NCI-H187 (cell line): ENCODE results near the gene TWNK.
"Not testable (repeated sequence)": the region's sequence is repeated elsewhere in the genome, so short reads cannot be mapped to it uniquely, and the experiment has no call there.

Experiments used
- DNase-seq, 2 experiments: peaks; one replicate each; lab custom pipeline; 2025; lab: John Stamatoyannopoulos, UW

TWNK gene

DNA sequence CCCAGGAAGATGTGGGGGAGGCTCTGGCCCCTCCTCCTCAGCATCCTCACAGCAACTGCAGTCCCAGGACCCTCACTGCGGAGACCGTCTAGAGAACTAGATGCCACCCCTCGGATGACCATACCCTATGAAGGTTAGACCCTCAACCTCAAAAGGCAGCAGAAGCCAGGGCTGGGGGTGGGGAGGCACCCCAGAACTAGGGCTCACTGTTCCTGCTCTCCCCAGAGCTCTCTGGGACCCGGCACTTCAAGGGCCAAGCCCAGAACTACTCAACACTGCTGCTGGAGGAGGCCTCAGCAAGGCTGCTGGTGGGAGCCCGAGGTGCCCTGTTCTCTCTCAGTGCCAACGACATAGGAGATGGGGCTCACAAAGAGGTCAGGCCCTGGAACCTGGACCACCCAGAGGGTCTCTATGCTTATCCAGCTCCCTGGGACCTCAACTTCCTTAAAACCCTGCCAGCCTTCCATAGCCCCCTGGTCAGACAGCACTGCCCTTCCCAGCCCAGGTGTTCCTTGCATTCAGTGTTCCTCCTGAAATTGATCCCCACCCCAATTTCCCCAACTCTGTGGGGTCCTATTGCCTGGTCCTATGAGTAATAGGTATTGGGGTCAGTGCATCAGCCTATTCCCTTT lies 14.3 kb upstream of the TWNK start:
- no peak for DNase-seq

DNA sequence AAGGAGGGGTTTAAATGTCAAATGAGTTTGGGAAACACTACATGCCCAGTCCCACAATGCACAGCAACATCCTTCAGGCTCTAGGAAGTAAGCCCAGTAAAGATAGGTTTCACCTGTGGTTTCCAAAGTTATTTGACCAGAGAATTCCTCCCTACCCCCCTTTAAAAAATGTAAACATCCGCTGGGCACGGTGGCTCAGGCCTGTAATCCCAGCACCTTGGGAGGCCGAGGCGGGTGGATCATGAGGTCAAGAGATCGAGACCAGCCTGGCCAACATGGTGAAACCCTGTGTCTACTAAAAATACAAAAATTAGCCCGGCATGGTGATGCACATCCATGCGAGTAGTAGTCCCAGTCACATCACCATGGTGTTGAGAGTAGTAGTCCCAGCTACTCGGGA lies 11.9 kb upstream of the TWNK start:
- not testable (repeated sequence) for DNase-seq

- DNase-seq: no peak
Measured at GRCh38 chr10:100976906-100977305, 10.4 kb upstream of the TWNK start.

DNA sequence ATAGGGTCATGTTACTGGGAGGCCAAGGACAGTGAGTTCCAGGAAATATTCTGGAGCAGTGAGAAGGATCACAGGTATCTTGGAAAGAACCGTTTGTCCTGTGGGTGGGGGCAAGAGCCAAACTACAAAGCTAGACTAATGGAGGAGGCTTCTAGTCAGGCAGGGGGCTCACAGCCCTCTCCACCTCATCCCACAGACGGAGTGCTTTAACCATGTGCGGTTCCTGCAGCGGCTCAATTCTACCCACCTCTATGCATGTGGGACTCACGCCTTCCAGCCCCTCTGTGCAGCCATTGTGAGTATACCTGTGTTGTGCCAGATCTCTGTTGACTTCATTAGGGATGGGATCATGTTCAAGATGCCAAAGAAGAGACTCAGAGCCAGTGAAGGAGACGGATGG lies 9.9 kb upstream of the TWNK start:
- no peak for DNase-seq

DNA sequence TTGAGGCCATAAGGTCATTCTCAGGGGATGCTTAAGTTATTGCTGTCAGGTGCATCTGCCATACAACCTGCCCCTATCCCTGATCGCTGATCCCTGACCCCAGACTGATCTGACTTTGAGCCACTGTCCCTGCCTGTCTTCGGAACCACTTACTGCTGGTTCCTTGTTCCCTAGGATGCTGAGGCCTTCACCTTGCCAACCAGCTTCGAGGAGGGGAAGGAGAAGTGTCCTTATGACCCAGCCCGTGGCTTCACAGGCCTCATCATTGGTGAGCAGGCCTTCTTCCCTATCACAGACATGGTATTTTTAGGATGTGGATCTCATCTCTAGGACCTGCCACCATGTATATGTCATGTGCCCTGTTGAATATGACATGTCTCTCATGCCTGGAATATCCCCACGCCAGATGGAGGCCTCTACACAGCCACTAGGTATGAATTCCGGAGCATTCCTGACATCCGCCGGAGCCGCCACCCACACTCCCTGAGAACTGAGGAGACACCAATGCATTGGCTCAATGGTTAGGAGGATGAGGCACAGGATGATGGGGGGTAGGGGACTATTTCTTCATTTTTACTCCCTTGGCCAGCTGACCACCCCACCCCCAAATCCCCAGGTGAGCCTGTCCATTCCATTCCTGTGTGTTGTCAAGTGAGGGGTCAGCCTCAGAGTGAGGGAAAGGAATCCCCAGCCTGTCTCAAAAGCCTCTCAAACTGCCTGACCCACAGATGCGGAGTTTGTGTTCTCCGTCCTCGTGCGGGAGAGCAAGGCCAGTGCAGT lies 9.0 kb upstream of the TWNK start:
- no peak for DNase-seq

DNA sequence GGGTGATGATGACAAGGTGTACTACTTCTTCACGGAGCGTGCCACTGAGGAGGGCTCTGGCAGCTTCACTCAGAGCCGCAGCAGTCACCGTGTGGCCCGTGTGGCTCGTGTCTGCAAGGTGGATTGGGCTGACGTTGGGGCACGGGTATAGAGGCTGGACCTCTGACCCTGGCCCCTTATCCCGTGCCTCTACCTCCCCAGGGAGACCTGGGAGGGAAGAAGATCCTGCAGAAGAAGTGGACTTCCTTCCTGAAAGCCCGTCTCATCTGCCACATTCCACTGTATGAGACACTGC lies 8.5 kb upstream of the TWNK start:
- DNase-seq: no peak

DNA sequence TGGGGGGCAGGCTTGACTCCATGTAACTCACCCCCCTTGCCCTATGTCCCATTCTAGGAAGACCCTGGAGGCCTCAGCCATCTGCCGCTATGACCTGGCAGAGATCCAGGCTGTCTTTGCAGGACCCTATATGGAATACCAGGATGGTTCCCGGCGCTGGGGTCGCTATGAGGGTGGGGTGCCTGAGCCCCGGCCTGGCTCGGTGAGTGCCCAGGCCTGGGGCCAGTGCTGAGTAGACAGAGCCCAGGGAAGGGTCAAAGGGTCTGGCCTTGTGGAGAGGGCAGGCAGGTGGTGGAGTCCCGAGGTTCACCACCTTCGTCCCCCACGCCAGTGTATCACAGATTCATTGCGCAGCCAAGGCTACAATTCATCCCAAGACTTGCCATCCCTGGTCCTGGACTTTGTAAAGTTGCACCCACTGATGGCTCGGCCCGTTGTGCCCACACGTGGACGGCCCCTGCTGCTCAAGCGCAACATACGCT lies 7.5 kb upstream of the TWNK start:
- no peak for DNase-seq

- no peak for DNase-seq
Measured at GRCh38 chr10:100980311-100980710, 7.0 kb upstream of the TWNK start.

DNA sequence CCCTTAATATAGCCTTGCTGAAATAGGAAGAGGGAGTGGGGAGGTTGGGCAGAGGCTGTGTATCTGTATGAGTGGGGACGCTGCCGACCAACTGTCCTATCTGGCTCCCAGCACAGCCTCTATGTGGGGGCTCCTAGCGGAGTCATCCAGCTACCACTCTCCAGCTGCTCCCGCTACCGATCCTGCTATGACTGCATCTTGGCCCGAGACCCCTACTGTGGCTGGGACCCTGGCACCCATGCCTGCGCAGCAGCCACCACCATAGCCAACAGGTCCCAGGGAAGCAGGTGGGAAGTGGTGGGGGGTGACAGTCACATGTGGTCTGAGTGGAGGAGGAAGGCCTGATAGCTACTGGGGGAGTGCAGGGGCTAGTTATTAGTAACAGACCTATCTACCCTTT lies 6.6 kb upstream of the TWNK start:
- no peak for DNase-seq

DNA sequence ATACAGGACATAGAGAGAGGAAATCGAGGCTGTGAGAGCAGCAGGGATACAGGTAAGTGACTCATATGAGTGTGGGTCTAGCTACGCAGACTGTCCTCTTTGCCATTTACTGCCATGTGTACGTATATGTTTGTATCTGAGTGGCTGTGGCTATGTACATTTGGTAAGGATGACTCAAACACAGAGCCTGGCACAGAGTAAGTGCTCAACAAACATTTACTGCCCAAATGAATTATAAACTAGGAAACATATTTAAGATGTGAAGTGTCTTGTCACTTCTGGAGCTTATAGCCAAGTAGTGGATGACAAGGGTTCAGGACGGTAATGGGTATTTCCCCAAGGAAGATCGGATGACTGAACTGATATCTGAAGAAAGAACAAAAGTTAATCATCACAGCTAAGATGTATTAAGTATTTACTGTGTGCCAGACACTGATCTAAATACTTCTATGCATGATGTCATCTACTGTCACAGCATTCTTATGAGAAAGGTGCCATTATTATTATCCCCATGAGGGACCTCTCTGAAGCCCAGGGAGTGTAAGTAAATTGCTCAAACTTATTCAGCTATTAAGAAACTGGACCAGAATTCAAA lies 6.1 kb upstream of the TWNK start:
- DNase-seq: no peak

GRCh38 chr10:100982916-100983830 lies 4.2 kb upstream of the TWNK start:
- DNase-seq: no peak

- no peak for DNase-seq
Measured at GRCh38 chr10:100983868-100984671, 3.3 kb upstream of the TWNK start.

DNA sequence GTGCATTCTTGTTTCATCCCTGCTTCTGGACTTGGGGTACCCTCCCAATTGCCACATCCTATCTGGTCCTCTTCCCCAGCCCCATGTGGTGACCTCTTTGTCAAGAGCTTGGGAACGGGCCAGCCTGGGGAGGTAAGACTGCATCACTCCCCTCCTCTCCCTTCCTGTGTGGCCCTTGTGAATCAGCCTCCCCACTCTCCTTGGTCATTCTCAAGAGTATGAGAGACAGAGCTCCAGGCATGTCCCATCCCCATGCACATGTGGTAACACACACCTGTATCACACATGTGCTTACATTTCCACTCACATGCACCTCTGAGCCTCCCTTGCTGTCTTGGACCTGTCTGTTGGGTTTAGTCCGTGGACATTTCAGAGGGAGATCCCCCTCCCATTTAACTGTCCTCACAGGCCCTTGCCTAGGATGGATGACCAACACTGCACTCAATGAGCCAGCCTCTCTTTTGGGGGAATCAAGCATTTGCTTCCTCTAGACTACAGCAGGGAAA lies 2.6 kb upstream of the TWNK start:
- no peak for DNase-seq

DNA sequence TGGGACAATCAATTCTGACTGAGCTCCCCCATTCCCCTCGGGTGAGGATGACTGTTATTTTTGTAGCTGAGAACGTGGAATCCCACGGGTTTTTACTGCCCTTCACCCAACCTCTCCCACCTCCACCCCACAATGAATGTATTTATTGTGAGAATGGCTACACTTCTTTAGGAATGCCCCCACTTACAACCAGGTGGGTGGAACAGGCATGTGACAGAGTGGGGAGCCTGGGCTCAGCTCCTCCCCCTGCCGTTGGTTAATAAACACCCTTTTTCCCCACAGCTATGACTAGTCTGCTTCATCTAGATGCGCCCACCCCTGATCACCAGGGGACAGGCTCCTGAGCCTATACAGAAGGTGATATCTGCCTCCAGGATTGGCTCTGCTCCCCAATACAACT lies 2.0 kb upstream of the TWNK start:
- DNase-seq: no peak

GRCh38 chr10:100986623-100986951 lies 756 bp upstream of the TWNK start:
- no peak for DNase-seq

DNA sequence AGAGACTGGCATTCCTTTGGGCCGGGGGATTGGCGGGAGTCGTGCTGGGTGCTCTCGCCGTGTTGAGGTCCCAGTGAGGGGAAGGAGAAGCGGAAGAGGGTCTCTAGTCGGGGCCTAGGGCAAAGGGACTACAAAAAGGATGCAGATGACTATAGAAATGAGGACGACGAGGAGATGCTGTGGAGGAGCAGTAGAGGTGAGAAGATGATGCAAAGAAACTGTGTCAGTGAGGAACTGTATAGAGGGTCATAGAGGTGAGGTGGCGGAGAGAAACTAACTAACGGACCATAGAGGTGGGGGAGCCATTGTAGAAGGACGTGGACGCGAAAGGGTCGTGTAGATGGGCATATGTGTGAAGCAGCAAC lies 324 bp downstream of the TWNK start:
- DNase-seq: no peak

DNA sequence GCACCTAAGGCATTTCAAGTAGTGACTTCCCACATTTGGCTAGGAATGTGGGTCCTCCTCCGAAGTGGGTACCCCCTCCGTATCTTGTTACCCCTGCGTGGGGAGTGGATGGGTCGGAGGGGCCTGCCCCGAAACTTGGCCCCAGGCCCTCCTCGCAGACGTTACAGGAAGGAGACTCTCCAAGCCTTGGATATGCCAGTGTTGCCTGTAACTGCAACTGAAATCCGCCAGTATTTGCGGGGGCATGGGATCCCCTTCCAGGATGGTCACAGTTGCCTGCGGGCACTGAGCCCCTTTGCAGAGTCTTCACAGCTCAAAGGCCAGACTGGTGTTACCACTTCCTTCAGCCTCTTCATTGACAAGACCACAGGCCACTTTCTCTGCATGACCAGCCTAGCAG lies 823 bp downstream of the TWNK start:
- no peak for DNase-seq

- DNase-seq: no peak
Measured at GRCh38 chr10:100989088-100989487, 1.7 kb downstream of the TWNK start.

DNA sequence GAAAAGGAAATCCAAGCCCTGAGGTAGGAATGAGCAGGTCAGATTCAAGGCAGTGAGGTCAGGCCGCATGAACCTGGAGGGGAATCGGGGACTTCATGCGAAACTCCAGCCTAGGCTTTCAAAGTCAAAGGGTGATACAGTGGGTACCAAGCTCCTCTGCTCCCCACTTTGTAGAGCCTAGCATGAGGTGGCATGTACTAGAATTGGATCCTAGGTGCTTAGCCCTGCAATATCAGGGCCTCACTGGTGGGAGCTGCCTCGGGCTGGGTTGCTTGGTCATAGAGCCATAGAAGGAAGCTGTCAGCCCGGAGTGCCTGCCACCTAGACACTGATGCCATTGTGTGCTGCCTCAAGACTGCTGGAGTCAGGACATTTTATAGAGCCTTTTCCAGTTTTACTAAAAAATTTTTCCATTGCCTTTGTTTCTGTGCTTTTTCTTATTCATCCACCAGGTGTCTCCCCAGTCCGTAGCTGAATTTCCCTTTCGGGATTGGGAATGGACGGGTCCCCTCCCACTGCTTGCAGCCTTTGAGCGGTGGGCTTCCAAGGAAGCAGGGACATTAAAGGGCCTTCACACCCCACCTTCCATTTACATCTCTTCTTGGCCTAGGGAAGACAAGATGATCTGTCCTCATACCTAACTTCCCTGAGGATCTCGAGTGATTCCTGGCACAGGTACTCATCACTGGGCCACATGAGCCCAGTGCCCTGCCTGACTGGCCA lies 6.8 kb downstream of the TWNK start:
- DNase-seq: no peak

GRCh38 chr10:100995181-100995580 lies 7.8 kb downstream of the TWNK start:
- no peak for DNase-seq
